Stimulated activated effector memory CD8-positive, alpha-beta T cell treated with anti-CD3 and anti-CD28 coated beads, Interleukin-12 subunit alpha, Interleukin-12 subunit beta, amount 100 ng/mL, for 72 hours (primary cell): Measurements from ENCODE around the gene PTS.

ENCODE experiments used
- ATAC-seq: fragments of 150-1000 bp; cut with Tn5 transposase; 2 replicates; pipeline ENCODE4 v1.10.0; 2021
- DNase-seq, 2 donors: peaks; one replicate each; pipeline ENCODE4 v3.0.0; 2021 to 2022; ENCODE audit warnings: low spot score in 2 of 2
- H3K27ac Mint-ChIP-seq: one replicate; pipeline ENCODE4 v1.8.0; 2022; ENCODE audit warnings: mild to moderate bottlenecking, mixed read lengths
- H3K36me3 Mint-ChIP-seq: one replicate; pipeline ENCODE4 v1.8.0; 2022; ENCODE audit warnings: mild to moderate bottlenecking, mixed read lengths
- H3K4me1 Mint-ChIP-seq: one replicate; pipeline ENCODE4 v1.8.0; 2022; ENCODE audit warnings: mixed read lengths
- H3K4me3 Mint-ChIP-seq: one replicate; pipeline ENCODE4 v1.8.0; 2022; ENCODE audit warnings: mild to moderate bottlenecking, mixed read lengths
- H3K9me3 Mint-ChIP-seq: one replicate; pipeline ENCODE4 v1.8.0; 2022; ENCODE audit warnings: mixed read lengths

Gene PTS

GRCh38 chr11:112268406-112268805 is 42.2 kb downstream of the PTS start:
- no peaks in the 10 kb centered on the region for H3K36me3 Mint-ChIP-seq
- ATAC-seq: no peak
- no peak overlapping the region for H3K4me3 Mint-ChIP-seq

GRCh38 chr11:112269139-112269538 is 42.9 kb downstream of the PTS start:
- no peak overlapping the region for H3K4me3 Mint-ChIP-seq
- H3K36me3 Mint-ChIP-seq: no peaks in the 10 kb centered on the region
- DNase-seq (no peak), ATAC-seq (no peak)
- H3K27ac Mint-ChIP-seq: no peak overlapping the region
- H3K9me3 Mint-ChIP-seq: no peaks in the 10 kb centered on the region
- no peaks in the 10 kb centered on the region for H3K4me1 Mint-ChIP-seq

More at GRCh38 chr11:112268406-112268805, 42.2 kb downstream of the PTS start:
- DNase-seq: no peak
- no peaks in the 10 kb centered on the region for H3K4me1 Mint-ChIP-seq
- H3K9me3 Mint-ChIP-seq: no peaks in the 10 kb centered on the region
- H3K27ac Mint-ChIP-seq: no peak overlapping the region

GRCh38 chr11:112270551-112271180 is 44.4 kb downstream of the PTS start:
- Mint-ChIP-seq H3K27ac (no peak overlapping the region), H3K4me1 (no peaks in the 10 kb centered on the region), H3K9me3 (no peaks in the 10 kb centered on the region), H3K36me3 (no peaks in the 10 kb centered on the region), H3K4me3 (no peak overlapping the region)
- DNase-seq: no peak
- no peak for ATAC-seq

- Mint-ChIP-seq H3K36me3 (no peaks in the 10 kb centered on the region), H3K4me1 (no peaks in the 10 kb centered on the region), H3K27ac (no peak overlapping the region), H3K4me3 (no peak overlapping the region), H3K9me3 (no peaks in the 10 kb centered on the region)
- no peak for DNase-seq
- ATAC-seq: no peak
Observed at GRCh38 chr11:112271242-112271641, 45.0 kb downstream of the PTS start.

- no peaks in the 10 kb centered on the region for H3K4me1 Mint-ChIP-seq
- H3K9me3 Mint-ChIP-seq: no peaks in the 10 kb centered on the region
- no peak overlapping the region for H3K4me3 Mint-ChIP-seq
- DNase-seq: no peak
- no peaks in the 10 kb centered on the region for H3K36me3 Mint-ChIP-seq
- no peak for ATAC-seq
- H3K27ac Mint-ChIP-seq: no peak overlapping the region
Observed at GRCh38 chr11:112273066-112273465, 46.8 kb downstream of the PTS start.

GRCh38 chr11:112274007-112274783 is 48.0 kb downstream of the PTS start:
- no peak overlapping the region for H3K27ac Mint-ChIP-seq

GRCh38 chr11:112277029-112277428 is 50.8 kb downstream of the PTS start:
- H3K27ac Mint-ChIP-seq: no peak overlapping the region
- no peaks in the 10 kb centered on the region for H3K9me3 Mint-ChIP-seq
- peaks cover 13% of the 10 kb centered on the region for H3K4me1 Mint-ChIP-seq
- H3K36me3 Mint-ChIP-seq: no peaks in the 10 kb centered on the region
- DNase-seq (no peak), ATAC-seq (no peak)
- H3K4me3 Mint-ChIP-seq: no peak overlapping the region

More at GRCh38 chr11:112274007-112274783, 48.0 kb downstream of the PTS start:
- ATAC-seq (no peak), DNase-seq (no peak)
- no peak overlapping the region for H3K4me3 Mint-ChIP-seq
- no peaks in the 10 kb centered on the region for H3K9me3 Mint-ChIP-seq
- no peaks in the 10 kb centered on the region for H3K4me1 Mint-ChIP-seq
- no peaks in the 10 kb centered on the region for H3K36me3 Mint-ChIP-seq

- Mint-ChIP-seq H3K4me1 (peaks cover 13% of the 10 kb centered on the region), H3K4me3 (no peak overlapping the region), H3K36me3 (no peaks in the 10 kb centered on the region), H3K27ac (no peak overlapping the region), H3K9me3 (no peaks in the 10 kb centered on the region)
- DNase-seq (no peak), ATAC-seq (no peak)
Observed at GRCh38 chr11:112277941-112278340, 51.7 kb downstream of the PTS start.

GRCh38 chr11:112278803-112279202 is 52.6 kb downstream of the PTS start:
- Mint-ChIP-seq H3K27ac (no peak overlapping the region), H3K9me3 (no peaks in the 10 kb centered on the region), H3K36me3 (no peaks in the 10 kb centered on the region), H3K4me3 (no peak overlapping the region), H3K4me1 (peaks cover 13% of the 10 kb centered on the region)
- ATAC-seq (no peak), DNase-seq (no peak)

GRCh38 chr11:112279901-112280267 is 53.7 kb downstream of the PTS start:
- Mint-ChIP-seq H3K4me3 (peak overlapping the region; percentile 87), H3K4me1 (peaks cover 13% of the 10 kb centered on the region), H3K9me3 (no peaks in the 10 kb centered on the region), H3K36me3 (no peaks in the 10 kb centered on the region), H3K27ac (peak overlapping the region; percentile 67)
- DNase-seq (peak; percentile 73 to 89), ATAC-seq (peak; percentile 65)

GRCh38 chr11:112280268-112281126 is 54.3 kb downstream of the PTS start:
- ATAC-seq (peak; percentile 90), DNase-seq (peak; percentile 50 to 80)
- peak overlapping the region; percentile 87 for H3K4me3 Mint-ChIP-seq
- no peaks in the 10 kb centered on the region for H3K36me3 Mint-ChIP-seq
- no peaks in the 10 kb centered on the region for H3K9me3 Mint-ChIP-seq
- peak overlapping the region; percentile 67 for H3K27ac Mint-ChIP-seq
- peaks cover 13% of the 10 kb centered on the region for H3K4me1 Mint-ChIP-seq

GRCh38 chr11:112281726-112282125 is 55.5 kb downstream of the PTS start:
- peak overlapping the region; percentile 24 for H3K27ac Mint-ChIP-seq
- no peak for ATAC-seq
- DNase-seq: no peak
- no peaks in the 10 kb centered on the region for H3K9me3 Mint-ChIP-seq
- H3K36me3 Mint-ChIP-seq: no peaks in the 10 kb centered on the region
- H3K4me3 Mint-ChIP-seq: no peak overlapping the region
- peaks cover 13% of the 10 kb centered on the region for H3K4me1 Mint-ChIP-seq
